HepG2 (cell line): ENCODE results near the gene FKBP1A. TPM values are rescaled to one million over a fixed set of nuclear protein-coding genes. Genes with fewer than 3 reads are reported as not detected.

Experiments used
- CBX2 ChIP-seq, 2 experiments: fragments of 200-600 bp in 1 of 2; sonication (generic); formaldehyde crosslinking in 1 of 2; IDR thresholded peaks; 2 replicates each; pipeline versions ENCODE4 v1.7.0 to v1.8.1; 2018 to 2022; ENCODE audit warnings: low read depth in 2 of 2, low read length in 1 of 2, mild to moderate bottlenecking in 1 of 2, missing genetic modification reagents in 1 of 2
- CENPT ChIP-seq: sonication (generic); formaldehyde crosslinking; IDR thresholded peaks from 2 replicates; pipeline ENCODE4 v1.8.0; 2022; ENCODE audit warnings: low read depth, mild to moderate bottlenecking, moderate library complexity, missing genetic modification reagents
- GABPB1 ChIP-seq: IDR thresholded peaks from 2 replicates; pipeline ENCODE4 v1.6.1; 2016; ENCODE audit warnings: mild to moderate bottlenecking, missing genetic modification reagents, moderate library complexity, missing compliant biosample characterization
- NR3C1 ChIP-seq: sonication (generic); formaldehyde crosslinking; IDR thresholded peaks from 2 replicates; pipeline ENCODE4 v1.4.0; 2020; ENCODE audit warnings: missing genetic modification reagents
- TEAD3 ChIP-seq: optimal IDR thresholded peaks from 2 replicates; pipeline ENCODE3; 2016; ENCODE audit warnings: borderline replicate concordance
- ZBTB43 ChIP-seq: sonication (generic); formaldehyde crosslinking; conservative IDR thresholded peaks from 2 replicates; pipeline ENCODE4 v1.4.0; 2020; ENCODE audit warnings: missing genetic modification reagents
- ZBTB44 ChIP-seq: sonication (generic); formaldehyde crosslinking; IDR thresholded peaks from 2 replicates; pipeline ENCODE4 v1.4.0; 2020; ENCODE audit warnings: missing genetic modification reagents
- ZC3H13 ChIP-seq: sonication (generic); formaldehyde crosslinking; IDR thresholded peaks from 2 replicates; pipeline ENCODE4 v1.8.1; 2023; ENCODE audit warnings: mild to moderate bottlenecking, missing genetic modification reagents, moderate library complexity
- ZNF224 ChIP-seq: sonication (generic); formaldehyde crosslinking; IDR thresholded peaks from 2 replicates; pipeline ENCODE4 v1.5.0; 2020; ENCODE audit warnings: mild to moderate bottlenecking, missing genetic modification reagents
- ZNF251 ChIP-seq: sonication (generic); formaldehyde crosslinking; IDR thresholded peaks from 2 replicates; pipeline ENCODE4 v1.9.0; 2021; ENCODE audit warnings: mild to moderate bottlenecking, missing genetic modification reagents
- ZNF280D ChIP-seq: sonication (generic); formaldehyde crosslinking; IDR thresholded peaks from 2 replicates; pipeline ENCODE4 v1.5.1; 2020; ENCODE audit warnings: mild to moderate bottlenecking, missing genetic modification reagents
- ZNF292 ChIP-seq: sonication (generic); formaldehyde crosslinking; IDR thresholded peaks from 2 replicates; pipeline ENCODE4 v1.8.1; 2022; ENCODE audit warnings: mild to moderate bottlenecking, low read depth, missing genetic modification reagents, borderline replicate concordance
- ZNF382 ChIP-seq: sonication (generic); formaldehyde crosslinking; IDR thresholded peaks from 2 replicates; pipeline ENCODE4 v1.5.0; 2020; ENCODE audit warnings: missing genetic modification reagents, mild to moderate bottlenecking, borderline replicate concordance
- ZNF484 ChIP-seq: sonication (generic); formaldehyde crosslinking; IDR thresholded peaks from 2 replicates; pipeline ENCODE4 v1.5.1; 2020; ENCODE audit warnings: mild to moderate bottlenecking, low read depth, missing genetic modification reagents, borderline replicate concordance
- ZSCAN20 ChIP-seq: sonication (generic); formaldehyde crosslinking; IDR thresholded peaks from 2 replicates; pipeline ENCODE4 v1.4.0; 2020; ENCODE audit warnings: missing genetic modification reagents, mild to moderate bottlenecking, borderline replicate concordance
- ZSCAN21 ChIP-seq: sonication (generic); formaldehyde crosslinking; IDR thresholded peaks from 2 replicates; pipeline ENCODE4 v1.8.0; 2022; ENCODE audit warnings: mild to moderate bottlenecking, missing genetic modification reagents, moderate library complexity, borderline replicate concordance
- polyA plus RNA-seq, 8 experiments: library from polyadenylated mRNA; depleted of rRNA in 3 of 8; stranded (reverse) in 7 of 8; unstranded in 1 of 8; fragments of >200 nt; fragmentation: Illumina TruSeq in 4 of 8; extraction: Trizol in 4 of 8; gene quantifications; 2 replicates each; pipeline versions ENCODE4 v1.2.1 to v1.2.3, GENCODE V29; 2011 to 2016; ENCODE audit warnings: low read depth in 4 of 8, missing spikeins in 1 of 8, mixed read lengths in 1 of 8; ENCODE audit not compliant: insufficient read depth in 1 of 8
- total RNA-seq, 5 experiments: library from RNA; depleted of rRNA; stranded (reverse); fragments of >200 nt; fragmentation: Illumina TruSeq; extraction: Trizol; gene quantifications; 2 replicates each; pipeline ENCODE4 v1.2.3, GENCODE V29; 2016; ENCODE audit warnings: low read depth in 1 of 5
- TF ChIP-seq, protein P1 (sequence below): sonication (generic); formaldehyde crosslinking; IDR thresholded peaks from 2 replicates; pipeline ENCODE4 v1.4.0; 2020; ENCODE audit warnings: mild to moderate bottlenecking, missing genetic modification reagents
- TF ChIP-seq, protein P2 (sequence below): sonication (generic); formaldehyde crosslinking; IDR thresholded peaks from 2 replicates; pipeline ENCODE4 v1.4.0; 2020; ENCODE audit warnings: low read depth, mild to moderate bottlenecking, missing genetic modification reagents
- TF ChIP-seq, protein P3 (sequence below): sonication (generic); formaldehyde crosslinking; IDR thresholded peaks from 2 replicates; pipeline ENCODE4 v1.5.1; 2020; ENCODE audit warnings: missing genetic modification reagents, mild to moderate bottlenecking, borderline replicate concordance

Gene FKBP1A
- total and polyA plus RNA-seq, 2 of the 13 experiments (the other 11 are each of a cell fraction or from before 2014, with no cell fraction given), result 119 to 468 TPM

DNA sequence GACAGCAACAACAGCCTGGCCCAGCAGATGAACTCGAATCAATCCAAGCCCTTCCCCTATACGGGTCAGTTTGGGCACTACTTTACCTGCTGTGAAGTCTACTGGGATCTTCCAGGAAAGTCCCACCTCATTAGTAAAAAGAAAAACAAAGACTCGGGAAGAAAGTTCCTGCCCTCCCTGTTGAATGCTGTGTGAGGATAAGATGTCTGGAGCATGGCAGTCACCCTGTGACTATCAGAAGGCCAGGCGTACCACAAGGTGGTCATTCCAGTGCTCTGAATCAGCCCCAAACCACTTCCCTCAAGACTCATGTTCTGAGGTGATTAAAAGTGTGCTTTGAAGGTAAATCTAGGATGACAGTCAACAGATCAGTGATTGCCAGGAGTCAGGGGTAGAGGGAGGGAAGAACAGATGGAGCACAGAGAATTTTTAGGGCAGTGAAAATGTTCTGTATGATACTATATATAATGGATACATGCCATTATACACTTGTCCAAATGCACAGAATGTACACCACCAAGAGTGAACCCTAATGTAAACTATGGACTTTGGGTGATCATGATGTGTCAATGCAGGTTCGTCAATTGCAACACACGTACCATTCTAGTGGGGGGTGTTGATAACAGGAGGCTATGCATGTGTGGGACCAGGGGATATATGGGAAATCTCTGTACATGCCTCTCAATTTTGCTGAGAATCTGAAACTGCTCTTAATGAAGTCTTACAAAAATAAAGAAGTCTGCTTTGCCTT lies 14.7 kb downstream of the FKBP1A start (continued):
- TF ChIP-seq ZNF224 (CRISPR knock-in tag) (no peak), ZNF382 (CRISPR knock-in tag) (no peak), CBX2 (IDR thresholded peaks at IDR 0.05; ENCODE audit: low read depth, low read length) (no peak), CBX2 (CRISPR knock-in tag; IDR thresholded peaks at IDR 0.05; ENCODE audit: low read depth) (no peak), ZSCAN21 (CRISPR knock-in tag) (no peak), ZNF280D (no peak), ZBTB44 (CRISPR knock-in tag) (no peak), CENPT (CRISPR knock-in tag) (no peak), ZNF251 (CRISPR knock-in tag) (no peak), ZC3H13 (CRISPR knock-in tag) (no peak), TEAD3 (CRISPR knock-in tag) (no peak), ZNF292 (CRISPR knock-in tag) (no peak), ZBTB43 (CRISPR knock-in tag) (no peak), NR3C1 (CRISPR knock-in tag) (no peak), ZNF484 (no peak), GABPB1 (no peak), ZSCAN20 (CRISPR knock-in tag) (no peak)
- TF ChIP-seq, protein P1, sequence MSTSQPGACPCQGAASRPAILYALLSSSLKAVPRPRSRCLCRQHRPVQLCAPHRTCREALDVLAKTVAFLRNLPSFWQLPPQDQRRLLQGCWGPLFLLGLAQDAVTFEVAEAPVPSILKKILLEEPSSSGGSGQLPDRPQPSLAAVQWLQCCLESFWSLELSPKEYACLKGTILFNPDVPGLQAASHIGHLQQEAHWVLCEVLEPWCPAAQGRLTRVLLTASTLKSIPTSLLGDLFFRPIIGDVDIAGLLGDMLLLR (CRISPR knock-in tag), result no peak
- TF ChIP-seq, protein P2, sequence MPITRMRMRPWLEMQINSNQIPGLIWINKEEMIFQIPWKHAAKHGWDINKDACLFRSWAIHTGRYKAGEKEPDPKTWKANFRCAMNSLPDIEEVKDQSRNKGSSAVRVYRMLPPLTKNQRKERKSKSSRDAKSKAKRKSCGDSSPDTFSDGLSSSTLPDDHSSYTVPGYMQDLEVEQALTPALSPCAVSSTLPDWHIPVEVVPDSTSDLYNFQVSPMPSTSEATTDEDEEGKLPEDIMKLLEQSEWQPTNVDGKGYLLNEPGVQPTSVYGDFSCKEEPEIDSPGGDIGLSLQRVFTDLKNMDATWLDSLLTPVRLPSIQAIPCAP (CRISPR knock-in tag), result no peak
- TF ChIP-seq, protein P3, sequence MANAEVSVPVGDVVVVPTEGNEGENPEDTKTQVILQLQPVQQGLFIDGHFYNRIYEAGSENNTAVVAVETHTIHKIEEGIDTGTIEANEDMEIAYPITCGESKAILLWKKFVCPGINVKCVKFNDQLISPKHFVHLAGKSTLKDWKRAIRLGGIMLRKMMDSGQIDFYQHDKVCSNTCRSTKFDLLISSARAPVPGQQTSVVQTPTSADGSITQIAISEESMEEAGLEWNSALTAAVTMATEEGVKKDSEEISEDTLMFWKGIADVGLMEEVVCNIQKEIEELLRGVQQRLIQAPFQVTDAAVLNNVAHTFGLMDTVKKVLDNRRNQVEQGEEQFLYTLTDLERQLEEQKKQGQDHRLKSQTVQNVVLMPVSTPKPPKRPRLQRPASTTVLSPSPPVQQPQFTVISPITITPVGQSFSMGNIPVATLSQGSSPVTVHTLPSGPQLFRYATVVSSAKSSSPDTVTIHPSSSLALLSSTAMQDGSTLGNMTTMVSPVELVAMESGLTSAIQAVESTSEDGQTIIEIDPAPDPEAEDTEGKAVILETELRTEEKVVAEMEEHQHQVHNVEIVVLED, result no peak
